HG02840 (cell line): Measurements from ENCODE around the gene SLC12A7.

Experiments
- ATAC-seq: cut with Tn5 transposase; IDR thresholded peaks from one replicate; pipeline ENCODE4 v1.9.1; 2021; ENCODE audit warnings: mild to moderate bottlenecking, moderate library complexity, moderate number of reproducible peaks; ENCODE audit not compliant: unreplicated experiment, low FRiP score

Gene SLC12A7

DNA sequence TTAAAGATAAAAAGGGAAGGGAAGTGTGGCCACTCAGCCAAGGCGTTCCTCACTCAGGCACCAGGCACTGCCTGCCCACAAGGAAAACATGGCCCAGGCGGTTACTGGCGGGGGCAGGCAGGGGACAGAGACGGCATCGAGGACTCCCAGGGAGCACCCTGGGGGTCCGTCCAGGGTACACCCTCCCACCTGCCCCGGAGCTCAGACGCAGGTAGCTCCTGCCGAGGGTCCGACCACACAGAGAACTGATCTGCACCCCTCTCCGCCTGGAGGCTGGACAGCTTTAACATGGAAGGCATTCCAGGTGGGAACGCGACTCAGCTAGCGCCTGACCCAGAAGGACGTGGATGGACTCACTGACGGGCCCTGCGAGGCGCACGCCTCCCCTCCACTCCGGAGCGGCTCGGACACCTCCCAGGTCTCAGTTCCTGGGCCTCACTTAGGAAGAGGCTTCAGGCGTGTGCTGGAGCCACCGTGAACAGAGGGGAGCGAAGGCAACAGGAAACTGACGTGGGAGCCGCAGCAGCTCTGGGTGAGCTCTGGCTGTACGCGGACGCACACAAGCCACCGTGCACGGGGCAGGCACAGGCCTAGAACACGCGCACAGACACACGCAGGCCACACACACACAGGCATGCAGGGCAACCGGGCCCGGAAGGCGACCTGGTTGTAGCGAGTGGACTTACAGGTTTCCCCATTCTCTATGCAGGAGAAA is 55.8 kb downstream of the SLC12A7 start:
- no peak for ATAC-seq

DNA sequence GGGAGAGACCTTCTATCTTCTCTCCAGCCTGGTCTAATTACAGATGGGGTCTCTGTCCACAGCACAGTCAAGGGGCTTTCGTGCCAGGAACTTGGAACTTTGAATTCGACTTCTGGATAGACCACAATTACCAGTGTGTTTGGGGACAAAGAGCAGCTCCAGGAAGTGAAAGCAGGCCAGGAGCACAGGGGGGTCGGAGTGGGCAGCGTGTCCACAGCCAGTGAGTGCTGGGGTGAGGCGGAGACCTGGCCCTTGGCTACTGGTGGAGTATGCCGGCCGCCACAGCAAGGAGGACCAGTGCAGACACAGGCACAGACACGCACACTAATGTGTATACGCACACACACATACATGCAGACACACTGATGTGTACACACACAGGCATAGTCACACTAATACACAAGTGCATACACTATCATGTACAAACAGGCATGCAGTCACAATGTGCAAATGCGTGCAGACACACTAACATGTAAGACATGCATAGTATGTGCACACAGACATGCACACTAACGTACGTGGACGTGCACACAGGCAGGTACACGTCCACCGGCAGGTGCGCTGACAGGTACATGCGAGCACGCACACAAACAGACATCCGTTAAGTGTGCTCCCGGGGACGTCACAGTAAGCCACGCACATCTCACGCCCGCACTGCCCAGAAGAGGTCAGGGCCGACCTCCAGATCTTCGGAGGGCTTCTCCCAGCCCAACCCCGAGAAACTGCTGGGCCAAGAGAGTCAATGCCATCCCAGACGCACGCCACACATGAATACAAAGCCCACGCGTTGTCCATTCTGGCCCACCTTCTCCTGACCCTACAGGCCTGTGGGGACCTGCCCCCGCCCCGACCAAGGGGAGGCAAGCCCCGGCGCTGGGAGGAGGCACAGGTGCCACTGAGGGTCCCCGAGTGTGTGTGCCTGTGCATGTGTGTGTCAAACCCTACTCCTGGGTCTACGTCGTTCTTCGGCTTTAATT is 56.8 kb downstream of the SLC12A7 start:
- no peak for ATAC-seq

DNA sequence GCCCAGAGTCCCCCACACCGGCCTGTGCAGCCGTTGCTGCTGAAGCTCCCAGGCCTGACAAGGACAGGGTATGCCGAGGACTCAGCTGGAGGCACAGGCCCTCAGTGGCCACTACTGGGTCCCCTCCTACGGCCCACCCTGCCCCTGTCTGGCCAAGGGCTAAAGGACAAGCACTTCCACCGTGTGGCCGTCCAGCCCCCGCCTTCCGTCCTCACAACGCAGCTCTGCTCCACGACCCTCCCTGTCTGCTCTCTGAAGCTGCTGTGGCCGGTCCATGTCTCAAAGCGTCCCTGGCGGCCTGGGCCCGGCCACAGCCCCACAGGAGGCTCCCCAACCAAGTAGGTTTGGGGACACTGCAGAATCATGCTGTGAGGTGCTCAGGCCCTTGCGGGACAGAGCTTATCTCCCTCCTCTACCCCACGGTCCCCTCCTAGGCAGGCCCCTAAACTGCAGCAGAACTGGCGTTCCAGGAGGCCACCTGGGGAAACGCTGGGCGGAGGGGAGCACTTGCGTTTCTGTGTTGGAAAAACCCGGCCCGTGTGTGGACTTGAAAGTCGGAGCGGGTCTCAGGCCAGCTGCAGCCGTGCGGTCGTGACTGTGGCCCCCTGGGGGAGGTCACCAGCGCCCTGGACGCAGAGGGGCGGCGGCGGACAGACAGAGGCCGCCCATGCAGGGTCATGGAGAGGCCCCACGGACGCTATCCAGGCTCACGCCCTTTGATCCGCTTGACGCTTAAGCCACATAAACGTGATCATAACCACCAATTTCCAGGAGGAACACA is 57.7 kb downstream of the SLC12A7 start:
- ATAC-seq, result no peak

DNA sequence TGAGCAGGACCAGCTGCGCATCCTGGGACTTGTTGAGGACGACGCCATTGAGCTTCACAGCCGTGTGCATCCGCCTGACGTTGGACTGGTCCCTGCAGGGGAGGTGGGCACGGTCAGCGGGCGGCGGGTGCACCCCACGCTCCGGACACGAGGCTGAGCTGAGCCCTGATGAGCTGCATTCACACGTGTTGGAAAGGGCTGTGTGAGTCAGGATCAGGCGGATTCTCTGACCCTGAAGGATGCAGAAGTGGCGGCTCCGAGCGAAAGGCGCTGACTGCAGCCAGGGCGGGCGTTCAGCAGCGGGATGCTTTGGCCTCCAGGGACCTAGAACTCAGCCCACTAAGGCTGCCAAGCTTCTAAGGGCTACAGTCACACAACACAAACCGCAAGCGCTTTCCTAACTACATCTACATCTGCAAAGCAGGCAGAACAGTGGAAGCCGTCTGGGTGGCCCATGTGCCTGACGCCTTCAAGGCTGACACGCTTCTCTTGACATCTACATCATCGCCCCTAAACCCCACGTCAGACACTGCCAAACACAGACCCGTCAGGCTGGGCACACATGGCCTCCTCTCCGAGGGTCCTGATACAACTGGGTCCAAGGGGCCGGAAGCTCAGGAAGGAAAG is 58.4 kb downstream of the SLC12A7 start:
- ATAC-seq, result no peak

DNA sequence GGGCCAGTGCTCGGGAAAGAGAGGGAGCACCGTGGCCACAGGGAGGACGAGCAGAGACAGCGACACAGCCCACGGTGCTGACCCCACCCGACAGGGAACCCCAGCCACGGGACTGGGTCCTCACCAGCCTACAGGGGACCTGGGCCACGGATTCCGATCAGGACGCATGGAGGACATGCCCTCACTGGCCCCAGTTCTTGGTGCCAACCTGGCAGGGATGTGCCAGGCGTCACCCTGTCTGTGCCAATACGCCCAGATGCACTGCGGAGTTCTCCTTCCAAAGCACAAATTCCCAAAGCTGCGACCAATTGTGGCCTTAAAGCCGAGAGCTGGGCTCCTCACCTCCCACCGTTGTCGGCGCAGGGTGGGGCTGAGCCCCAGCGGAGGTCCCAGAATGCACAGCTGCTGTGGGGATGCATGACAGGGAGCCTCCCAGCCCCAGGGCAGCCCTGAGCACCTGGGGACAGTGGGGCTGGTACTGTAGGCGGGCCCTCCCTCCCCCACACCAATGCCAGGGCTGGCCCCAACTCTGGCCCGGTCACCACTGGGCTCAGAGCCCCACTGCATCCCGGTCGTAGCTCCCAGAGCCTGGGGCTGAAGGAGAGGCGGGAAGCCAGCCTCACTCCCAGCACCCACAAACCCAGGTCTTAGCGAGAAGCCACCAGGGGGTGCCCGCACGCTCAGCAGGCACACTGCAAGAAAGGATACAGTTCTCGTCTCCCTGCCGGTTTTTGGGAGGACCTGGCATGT is 59.0 kb downstream of the SLC12A7 start:
- ATAC-seq, result no peak

DNA sequence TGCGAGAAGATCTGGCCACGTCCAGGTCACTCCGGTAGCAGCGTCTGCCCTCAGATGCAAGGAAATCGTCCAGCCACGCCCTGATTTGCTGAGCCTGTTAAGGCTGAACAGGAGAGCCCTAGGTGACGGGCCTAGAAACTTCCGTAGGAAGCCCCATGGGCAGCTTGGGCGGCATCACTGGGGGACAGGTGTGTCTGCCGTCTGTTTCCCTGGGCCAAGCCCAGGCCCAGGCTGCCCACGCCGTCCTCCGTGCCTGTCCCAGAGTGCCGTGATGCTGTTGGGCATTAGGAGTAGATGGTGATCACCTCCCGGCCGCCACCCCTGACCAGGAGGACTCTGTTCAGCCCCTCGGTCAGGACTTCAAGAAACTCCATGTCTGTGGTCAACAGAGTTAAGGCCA is 59.8 kb downstream of the SLC12A7 start:
- ATAC-seq, result no peak

DNA sequence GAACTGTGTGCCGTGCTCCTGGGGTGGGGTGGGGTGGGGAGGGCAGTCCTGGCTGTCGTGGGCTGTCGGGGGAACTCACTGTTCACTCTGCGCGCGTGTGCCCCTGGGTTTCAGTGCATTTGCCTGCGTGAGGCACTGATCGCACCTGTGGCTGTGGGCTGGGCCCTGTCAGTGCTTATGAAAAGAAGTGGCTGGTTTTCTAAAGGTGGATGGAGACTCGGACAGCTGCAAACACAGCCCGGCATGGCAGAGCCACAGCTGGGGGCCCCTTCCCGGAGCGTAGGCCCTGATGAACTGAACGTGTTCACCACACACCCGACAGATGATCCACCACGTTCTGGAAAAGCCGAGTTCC is 60.5 kb downstream of the SLC12A7 start:
- no peak for ATAC-seq

DNA sequence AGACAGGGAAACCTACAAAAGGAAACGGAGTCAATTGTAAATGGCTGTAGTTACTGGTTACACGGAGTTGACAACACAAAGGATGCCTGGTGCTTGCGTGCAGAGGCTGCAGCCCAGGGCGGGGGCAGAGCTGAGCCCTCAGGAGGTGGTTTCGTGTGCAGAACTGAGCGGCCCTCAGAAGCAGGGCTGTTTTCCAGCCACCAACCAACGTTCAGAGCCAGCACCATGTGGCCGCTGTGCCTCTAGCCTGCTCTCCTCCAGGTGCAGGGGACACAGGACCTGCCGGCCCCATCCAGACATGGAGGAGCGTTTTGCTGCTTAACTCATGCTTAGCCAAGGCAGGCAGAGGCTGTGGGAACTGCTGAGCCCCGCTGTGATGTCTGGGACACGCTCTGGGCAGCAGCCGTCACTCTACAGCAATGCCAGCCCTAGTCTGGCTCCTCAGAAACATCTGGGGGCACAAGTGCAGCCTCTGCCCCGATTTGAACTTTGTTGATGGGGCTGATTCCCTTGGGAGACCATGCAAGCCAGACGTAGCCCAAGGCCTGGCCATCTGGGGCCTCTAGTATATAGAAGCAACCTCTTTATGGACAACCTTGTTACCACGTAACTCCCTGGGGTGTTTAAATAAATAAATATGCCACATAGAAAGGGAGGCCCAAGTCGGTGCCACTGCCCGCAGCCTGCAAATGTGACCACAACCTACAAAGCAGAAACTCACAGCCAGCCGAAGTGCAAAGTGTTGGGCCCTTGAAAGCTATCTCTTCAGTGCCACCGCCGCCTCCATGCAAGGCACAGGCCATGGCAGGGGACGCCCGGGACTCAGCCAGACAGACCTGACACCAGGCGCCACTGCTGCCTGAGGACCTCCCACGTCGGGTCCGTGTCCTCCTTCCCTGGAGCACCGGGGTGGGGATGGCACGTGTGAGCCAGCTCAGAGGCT is 61.2 kb downstream of the SLC12A7 start:
- no peak for ATAC-seq

DNA sequence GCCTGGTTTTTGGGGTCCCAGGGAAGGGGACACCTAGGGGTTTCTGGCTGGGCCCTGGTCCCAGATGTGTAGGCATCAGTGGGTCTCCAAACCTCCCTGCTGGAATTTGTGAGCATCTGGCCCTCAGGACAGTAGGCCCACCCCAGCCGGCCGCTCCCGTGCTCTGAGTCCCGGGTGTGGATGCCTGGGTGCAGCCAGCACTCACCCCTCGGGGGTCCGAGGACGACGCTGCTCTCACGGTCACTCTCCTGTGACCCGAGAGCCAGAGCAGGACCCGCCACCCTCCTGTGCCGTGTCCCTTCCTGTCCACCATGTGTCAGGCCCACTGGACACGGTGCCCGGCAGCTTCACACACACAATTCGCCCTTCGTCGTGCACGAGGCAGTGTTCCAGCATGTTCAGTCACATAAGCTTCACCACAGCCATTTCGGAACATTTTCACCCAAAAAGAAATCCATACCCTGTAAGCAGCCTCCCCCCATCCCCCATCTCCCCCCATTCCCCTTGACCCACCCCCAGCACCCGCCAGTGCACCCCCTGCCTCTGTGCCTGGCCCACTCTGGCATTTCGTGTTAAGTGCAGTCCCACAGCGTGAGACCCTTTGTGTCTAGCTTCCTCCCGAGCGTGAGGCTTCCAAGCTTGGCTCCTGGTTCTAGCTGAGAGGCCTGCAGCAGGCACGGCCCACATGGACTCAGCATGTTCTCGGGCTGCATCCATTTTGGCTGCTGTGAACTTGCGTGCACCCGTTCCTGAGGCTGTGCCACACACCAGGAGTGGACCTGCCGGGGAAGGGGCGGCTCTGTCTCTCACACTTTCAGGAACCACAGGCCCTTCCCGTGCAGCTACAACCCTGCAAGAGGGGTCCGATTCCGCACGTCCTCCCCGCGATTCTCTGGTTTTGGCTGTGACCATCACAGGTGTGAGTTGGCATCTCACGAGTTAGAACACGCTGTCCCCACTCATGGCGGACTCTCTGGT is 62.7 kb downstream of the SLC12A7 start:
- no peak for ATAC-seq

DNA sequence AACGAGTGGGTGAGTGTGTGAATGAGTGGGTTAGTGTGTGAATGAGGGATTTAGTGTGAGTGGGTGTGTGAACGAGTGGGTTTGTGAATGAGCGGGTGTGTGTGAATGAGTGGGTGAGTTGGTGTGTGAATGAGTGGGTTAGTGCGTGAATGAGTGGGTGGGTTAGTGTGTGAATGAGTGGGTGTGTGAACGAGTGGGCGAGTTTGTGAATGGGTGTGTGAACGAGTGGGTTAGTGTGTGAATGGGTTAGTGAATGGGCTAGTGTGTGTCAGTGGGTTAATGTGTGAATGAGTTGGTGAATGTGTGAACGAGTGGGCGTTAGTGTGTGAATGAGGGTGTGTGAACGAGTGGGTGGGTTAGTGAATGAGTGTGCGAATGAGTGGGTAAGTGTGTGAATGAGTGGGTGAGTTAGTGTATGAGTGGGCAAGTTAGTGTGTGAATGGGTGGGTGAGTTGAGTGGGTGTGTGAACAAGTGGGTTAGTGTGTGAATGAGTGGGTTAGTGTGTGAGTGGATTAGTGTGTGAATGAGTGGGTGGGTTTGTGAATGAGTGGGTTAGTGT is 63.6 kb downstream of the SLC12A7 start:
- no peak for ATAC-seq

DNA sequence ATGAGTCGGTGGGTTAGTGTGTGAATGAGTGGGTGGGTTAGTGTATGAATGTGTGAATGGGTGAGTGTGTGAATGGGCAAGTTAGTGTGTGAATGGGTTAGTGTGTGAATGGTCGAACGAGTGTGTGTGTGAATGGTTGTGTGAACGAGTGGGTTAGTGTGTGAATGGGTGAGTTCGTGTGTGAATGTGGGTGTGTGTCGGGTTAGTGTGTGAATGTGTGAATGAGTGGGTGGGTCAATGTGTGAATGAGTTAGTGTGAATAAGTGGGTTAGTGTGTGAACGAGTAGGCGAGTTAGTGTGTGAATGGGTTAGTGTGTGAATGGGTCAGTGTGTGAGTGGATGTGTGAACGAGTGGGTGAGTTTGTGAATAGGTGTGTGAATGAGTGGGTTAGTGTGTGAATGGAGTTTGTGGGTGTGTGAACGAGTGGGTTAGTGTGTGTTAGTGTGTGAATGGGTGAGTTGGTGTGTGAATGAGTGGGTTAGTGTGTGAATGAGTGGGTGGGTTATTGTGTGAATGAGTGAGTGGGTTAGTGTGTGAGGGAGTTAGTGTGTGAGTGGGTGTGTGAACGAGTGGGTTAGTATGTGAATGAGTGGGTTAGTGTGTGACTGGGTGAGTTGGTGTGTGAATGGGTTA is 64.4 kb downstream of the SLC12A7 start:
- ATAC-seq, result no peak

DNA sequence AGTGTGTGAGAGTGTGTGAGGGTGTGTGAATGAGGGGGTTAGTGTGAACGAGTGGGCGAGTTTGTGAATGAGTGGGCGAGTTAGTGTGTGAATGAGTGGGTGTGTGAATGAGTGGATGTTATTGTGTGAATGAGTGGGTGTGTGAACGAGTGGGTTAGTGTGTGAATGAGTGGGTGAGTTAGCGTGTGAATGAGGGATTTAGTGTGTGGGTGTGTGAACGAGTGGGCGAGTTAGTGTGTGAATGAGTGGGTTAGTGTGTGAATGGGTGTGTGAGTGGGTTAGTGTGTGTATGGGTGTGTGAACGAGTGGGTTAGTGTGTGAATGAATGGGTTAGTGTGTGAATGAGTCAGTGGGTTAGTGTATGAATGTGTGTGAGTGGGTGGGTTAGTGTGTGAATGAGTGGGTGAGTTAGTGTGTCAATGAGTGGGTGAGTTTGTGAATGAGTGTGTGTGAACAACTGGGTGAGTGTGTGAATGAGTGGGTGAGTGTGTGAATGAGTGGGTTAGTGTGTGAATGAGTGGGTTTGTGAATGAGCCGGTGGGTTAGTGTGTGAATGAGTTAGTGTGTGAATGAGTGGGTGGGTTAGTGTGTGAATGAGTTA is 65.8 kb downstream of the SLC12A7 start:
- no peak for ATAC-seq

DNA sequence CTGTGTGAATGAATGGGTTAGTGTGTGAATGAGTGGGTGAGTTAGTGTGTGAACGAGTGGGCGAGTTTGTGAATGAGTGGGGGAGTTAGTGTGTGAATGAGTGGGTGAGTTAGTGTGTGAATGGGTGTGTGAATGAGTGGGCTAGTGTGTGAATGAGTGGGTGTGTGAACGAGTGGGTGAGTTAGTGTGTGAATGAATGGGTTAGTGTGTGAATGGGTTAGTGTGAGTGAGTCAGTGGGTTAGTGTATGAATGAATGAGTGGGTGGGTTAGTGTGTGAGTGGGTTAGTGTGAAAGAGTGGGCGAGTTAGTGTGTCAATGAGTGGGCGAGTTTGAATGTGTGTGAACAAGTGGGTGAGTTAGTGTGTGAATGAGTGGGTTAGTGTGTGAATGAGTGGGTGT is 67.7 kb downstream of the SLC12A7 start:
- ATAC-seq, result no peak

DNA sequence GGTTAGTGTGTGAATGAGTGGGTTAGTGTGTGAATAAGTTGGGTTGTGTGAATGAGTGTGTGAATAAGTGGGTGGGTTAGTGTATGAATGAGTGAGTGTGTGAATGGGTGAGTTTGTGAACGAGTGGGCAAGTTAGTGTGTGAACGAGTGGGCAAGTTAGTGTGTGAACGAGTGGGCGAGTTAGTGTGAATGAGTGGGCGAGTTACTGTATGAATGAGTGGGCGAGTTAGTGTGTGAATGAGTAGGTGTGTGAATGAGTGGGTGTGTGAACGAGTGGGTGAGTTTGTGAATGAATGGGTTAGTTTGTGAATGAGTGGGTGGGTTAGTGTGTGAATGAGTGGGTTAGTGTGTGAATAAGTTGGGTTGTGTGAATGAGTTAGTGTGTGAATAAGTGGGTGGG is 68.5 kb downstream of the SLC12A7 start:
- ATAC-seq, result no peak

DNA sequence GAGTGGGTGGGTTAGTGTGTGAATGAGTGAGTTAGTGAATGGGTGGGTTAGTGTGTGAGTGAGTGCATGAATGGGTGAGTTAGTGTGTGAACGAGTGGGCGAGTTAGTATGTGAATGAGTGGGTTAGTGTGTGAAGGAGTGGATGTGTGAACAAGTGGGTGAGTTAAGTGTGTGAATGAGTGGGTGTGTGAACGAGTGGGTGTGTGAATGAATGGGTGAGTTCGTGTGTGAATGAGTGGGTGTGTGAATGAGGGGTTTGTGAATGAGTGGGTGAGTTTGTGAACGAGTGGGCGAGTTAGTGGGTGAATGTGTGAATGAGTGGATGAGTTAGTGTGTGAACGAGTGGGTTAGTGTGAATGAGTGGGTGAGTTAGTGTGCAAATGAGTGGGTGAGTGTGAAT is 69.2 kb downstream of the SLC12A7 start:
- no peak for ATAC-seq
